Hepatocyte (in vitro differentiated cells): ENCODE data around the gene ADGRG6. TPM values are rescaled to one million over a fixed set of nuclear protein-coding genes. Genes with fewer than 3 reads are reported as not detected.

Experiments used
- DNase-seq: peaks from one replicate; pipeline ENCODE4 v3.0.0-alpha.2; 2016; ENCODE audit warnings: low spot score
- H2AFZ ChIP-seq: fragments of 200-600 bp; sonication (generic); 2 replicates; pipeline ENCODE4 v1.6.0; 2016; ENCODE audit warnings: antibody characterized with exemption, mild to moderate bottlenecking
- H3K27ac ChIP-seq: fragments of 200-600 bp; sonication (generic); 2 replicates; pipeline ENCODE4 v1.5.1; 2016; ENCODE audit warnings: mild to moderate bottlenecking
- H3K27me3 ChIP-seq: fragments of 200-600 bp; sonication (generic); 2 replicates; pipeline ENCODE4 v1.6.1; 2016
- H3K36me3 ChIP-seq: fragments of 200-600 bp; sonication (generic); replicated peaks from 2 replicates; pipeline ENCODE4 v1.5.1; 2016; ENCODE audit warnings: low read depth; ENCODE audit not compliant: insufficient read depth
- H3K4me1 ChIP-seq: fragments of 200-600 bp; sonication (generic); 2 replicates; pipeline ENCODE4 v1.5.1; 2016; ENCODE audit warnings: mild to moderate bottlenecking, moderate library complexity; ENCODE audit not compliant: insufficient read depth
- H3K4me2 ChIP-seq: fragments of 200-600 bp; sonication (generic); 2 replicates; pipeline ENCODE4 v1.6.0; 2016
- H3K4me3 ChIP-seq: fragments of 200-600 bp; sonication (generic); 2 replicates; pipeline ENCODE4 v1.5.1; 2016; ENCODE audit warnings: mild to moderate bottlenecking
- H3K79me2 ChIP-seq: fragments of 200-600 bp; sonication (generic); 2 replicates; pipeline ENCODE4 v1.6.0; 2017; ENCODE audit warnings: mild to moderate bottlenecking
- H3K9me2 ChIP-seq: fragments of 200-600 bp; sonication (generic); replicated peaks from 2 replicates; pipeline ENCODE4 v1.6.0; 2017; ENCODE audit warnings: mild to moderate bottlenecking; ENCODE audit not compliant: insufficient read depth
- H3K9me3 ChIP-seq: fragments of 200-600 bp; sonication (generic); 2 replicates; pipeline ENCODE4 v1.5.1; 2016; ENCODE audit warnings: low read depth, mild to moderate bottlenecking
- H4K20me1 ChIP-seq: fragments of 200-600 bp; sonication (generic); 2 replicates; pipeline ENCODE4 v1.6.0; 2016; ENCODE audit warnings: mild to moderate bottlenecking; ENCODE audit not compliant: insufficient read depth, poor library complexity, severe bottlenecking
- CTCF ChIP-seq: fragments of 200-600 bp; sonication (generic); IDR thresholded peaks from 2 replicates; pipeline ENCODE4 v1.5.1; 2016; ENCODE audit warnings: antibody characterized with exemption, mild to moderate bottlenecking; ENCODE audit not compliant: poor library complexity
- EZH2 ChIP-seq: fragments of 200-600 bp; sonication (generic); IDR thresholded peaks from 2 replicates; pipeline ENCODE4 v1.6.1; 2016; ENCODE audit warnings: antibody characterized with exemption, mild to moderate bottlenecking, borderline replicate concordance
- EZH2phosphoT487 ChIP-seq: fragments of 200-600 bp; sonication (generic); IDR thresholded peaks from one replicate; pipeline ENCODE4 v1.6.1; 2018; ENCODE audit warnings: antibody characterized with exemption, mild to moderate bottlenecking, low read depth, moderate library complexity; ENCODE audit not compliant: unreplicated experiment, severe bottlenecking
- WGBS: methylation state at CpG from one replicate; pipeline ENCODE4 v1.1.6; 2016; ENCODE audit warnings: low lambda C conversion rate; ENCODE audit errors: missing lambda C conversion rate; 5-methylcytosine and 5-hydroxymethylcytosine counted together
- polyA plus RNA-seq: library from polyadenylated mRNA; unstranded; fragments of >200 nt; fragmentation: Nextera tagmentation; extraction: Ambion mirVana; gene quantifications from 2 replicates; pipeline ENCODE4 v1.2.1, GENCODE V29; 2016
- total RNA-seq: library from RNA; depleted of rRNA; stranded (reverse); fragments of >200 nt; gene quantifications from 2 replicates; pipeline ENCODE4 v1.2.3, GENCODE V29; 2014

The ADGRG6 gene
- total and polyA plus RNA-seq, 2 experiments from 2014 or later, result 13.9 to 92.0 TPM

- no peak for DNase-seq
- H3K79me2 ChIP-seq, result peaks cover 13% of the 10 kb centered on the region
- H3K9me2 ChIP-seq, result no peaks in the 10 kb centered on the region
- H2AFZ ChIP-seq, result no peak overlapping the region
- no peak overlapping the region for H3K4me3 ChIP-seq
- peak overlapping the region; percentile 26 for H3K27ac ChIP-seq
- no peaks in the 10 kb centered on the region for H4K20me1 ChIP-seq
- H3K36me3 ChIP-seq, result no peaks in the 10 kb centered on the region
- H3K4me2 ChIP-seq, result no peak overlapping the region
- H3K4me1 ChIP-seq, result peaks cover 7% of the 10 kb centered on the region
- no peaks in the 10 kb centered on the region for H3K9me3 ChIP-seq
- no peak for TF ChIP-seq EZH2
- TF ChIP-seq CTCF, result no peak
- no peak for TF ChIP-seq EZH2phosphoT487
- no peaks in the 10 kb centered on the region for H3K27me3 ChIP-seq
- 58% methylated on average over 3 of the region's 3 CpGs for WGBS
Measured at GRCh38 chr6:142297996-142298753, 3.6 kb upstream of the ADGRG6 start.

- 92% methylated on average over 3 of the region's 3 CpGs for WGBS
- peak overlapping the region; percentile 83 for H3K27ac ChIP-seq
- H3K36me3 ChIP-seq, result no peaks in the 10 kb centered on the region
- peaks cover 32% of the 10 kb centered on the region for H3K79me2 ChIP-seq
- TF ChIP-seq EZH2, result no peak
- TF ChIP-seq EZH2phosphoT487, result no peak
- no peak for TF ChIP-seq CTCF
- H4K20me1 ChIP-seq, result no peaks in the 10 kb centered on the region
- H3K9me3 ChIP-seq, result no peaks in the 10 kb centered on the region
- H3K4me2 ChIP-seq, result peak overlapping the region; percentile 88
- H3K27me3 ChIP-seq, result no peaks in the 10 kb centered on the region
- peaks cover 7% of the 10 kb centered on the region for H3K4me1 ChIP-seq
- no peak overlapping the region for H3K4me3 ChIP-seq
- DNase-seq, result no peak
- H2AFZ ChIP-seq, result no peak overlapping the region
- H3K9me2 ChIP-seq, result no peaks in the 10 kb centered on the region
Measured at GRCh38 chr6:142300302-142300701, 1.5 kb upstream of the ADGRG6 start.

GRCh38 chr6:142300758-142301650 is 803 bp upstream of the ADGRG6 start:
- Histone ChIP-seq H2AFZ (peak overlapping the region; percentile 85), H3K9me2 (no peaks in the 10 kb centered on the region), H3K4me2 (peak overlapping the region; percentile 88), H4K20me1 (no peaks in the 10 kb centered on the region), H3K9me3 (no peaks in the 10 kb centered on the region), H3K4me3 (peak overlapping the region; percentile 86), H3K4me1 (peaks cover 7% of the 10 kb centered on the region), H3K27me3 (no peaks in the 10 kb centered on the region), H3K27ac (peak overlapping the region; percentile 83), H3K79me2 (peaks cover 39% of the 10 kb centered on the region), H3K36me3 (no peaks in the 10 kb centered on the region)
- no peak for TF ChIP-seq EZH2
- TF ChIP-seq CTCF, result no peak
- no peak for TF ChIP-seq EZH2phosphoT487
- WGBS, result 11% methylated on average over 31 of the region's 31 CpGs
- peak; percentile 36 for DNase-seq
